B cell (primary cell): ENCODE results near the gene RETREG1.

ENCODE experiments used
- CTCF ChIP-seq: fragments of 200-600 bp; IDR thresholded peaks from one replicate; pipeline ENCODE4 v1.8.0; 2022; ENCODE audit warnings: antibody characterized with exemption, mild to moderate bottlenecking
- EZH2 ChIP-seq: IDR thresholded peaks from 2 replicates; pipeline ENCODE4 v1.6.1; 2012; ENCODE audit warnings: borderline replicate concordance, low read depth, mild to moderate bottlenecking, moderate library complexity, low read length; ENCODE audit not compliant: insufficient read depth, poor library complexity, severe bottlenecking

GRCh38 chr5:16593013-16593412 lies 23.8 kb downstream of the RETREG1 start:
- no peak for TF ChIP-seq CTCF
- no peak for TF ChIP-seq EZH2
